Activated CD4-positive, alpha-beta T cell treated with anti-CD3 and anti-CD28 coated beads for 24 hours (primary cell): ENCODE measurements around the gene C12orf57.
A peak's percentile ranks its signal among the peaks of the same experiment; 100 is the strongest.
"Not testable (repeated sequence)": the region's sequence is repeated elsewhere in the genome, so short reads cannot be mapped to it uniquely, and the experiment has no call there.

Experiments
- DNase-seq, 2 donors: peaks; one replicate each; pipeline ENCODE4 v3.0.0-alpha.2; 2020; ENCODE audit warnings: low read depth in 2 of 2

Gene C12orf57, protein sequence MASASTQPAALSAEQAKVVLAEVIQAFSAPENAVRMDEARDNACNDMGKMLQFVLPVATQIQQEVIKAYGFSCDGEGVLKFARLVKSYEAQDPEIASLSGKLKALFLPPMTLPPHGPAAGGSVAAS

DNA sequence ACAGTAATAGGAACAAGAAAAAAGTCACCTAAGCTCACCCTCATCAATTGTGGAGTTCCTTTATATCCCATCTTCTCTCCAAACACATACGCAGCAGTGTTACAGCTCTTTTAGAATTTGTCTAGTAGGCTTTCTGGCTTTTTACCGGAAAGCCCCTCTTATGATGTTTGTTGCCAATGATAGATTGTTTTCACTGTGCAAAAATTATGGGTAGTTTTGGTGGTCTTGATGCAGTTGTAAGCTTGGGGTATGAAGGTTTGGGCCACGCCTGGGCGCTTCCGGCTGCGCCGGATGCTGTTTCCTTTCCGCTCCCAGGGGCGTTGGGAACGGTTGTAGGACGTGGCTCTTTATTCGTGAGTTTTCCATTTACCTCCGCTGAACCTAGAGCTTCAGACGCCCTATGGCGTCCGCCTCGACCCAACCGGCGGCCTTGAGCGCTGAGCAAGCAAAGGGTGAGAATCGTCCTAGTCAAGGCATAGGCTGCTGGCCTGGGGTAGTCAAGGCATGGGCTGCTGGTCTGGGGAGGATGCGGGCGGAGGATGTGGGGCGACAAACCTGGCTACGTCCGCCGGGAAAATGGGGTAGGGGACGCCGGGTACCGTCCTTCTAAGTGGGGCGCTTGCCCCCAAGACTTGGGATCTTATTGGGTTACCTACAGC lies at the start of gene C12orf57, which contains the start of gene RNU7-1:
Gene C12orf57 (plus strand): TSS at position 301 of the 659 bp plus-strand sequence. CDS start 100 bp downstream, at position 401.
Gene RNU7-1 (plus strand): TSS at position 95 of the 659 bp plus-strand sequence.
- no peak for DNase-seq

DNA sequence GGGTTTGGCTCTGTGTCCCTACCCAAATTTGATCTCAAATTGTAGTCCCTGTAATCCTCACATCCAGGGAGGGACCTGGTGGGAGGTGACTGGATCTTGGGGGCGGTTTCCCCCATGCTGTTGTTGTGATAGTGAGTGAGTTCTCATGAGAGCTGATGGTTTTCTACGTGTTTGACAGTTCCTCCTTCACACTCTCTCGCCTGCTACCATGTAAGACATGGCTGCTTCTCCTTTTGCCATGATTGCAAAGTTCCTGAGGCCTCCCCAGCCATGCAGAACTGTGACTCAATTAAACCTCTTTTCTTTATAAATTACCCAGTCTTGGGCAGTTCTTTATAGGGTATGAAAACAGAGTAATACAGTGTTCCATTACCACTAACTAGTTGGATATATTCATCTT lies 49.5 kb upstream of the C12orf57 start:
- no peak for DNase-seq

DNA sequence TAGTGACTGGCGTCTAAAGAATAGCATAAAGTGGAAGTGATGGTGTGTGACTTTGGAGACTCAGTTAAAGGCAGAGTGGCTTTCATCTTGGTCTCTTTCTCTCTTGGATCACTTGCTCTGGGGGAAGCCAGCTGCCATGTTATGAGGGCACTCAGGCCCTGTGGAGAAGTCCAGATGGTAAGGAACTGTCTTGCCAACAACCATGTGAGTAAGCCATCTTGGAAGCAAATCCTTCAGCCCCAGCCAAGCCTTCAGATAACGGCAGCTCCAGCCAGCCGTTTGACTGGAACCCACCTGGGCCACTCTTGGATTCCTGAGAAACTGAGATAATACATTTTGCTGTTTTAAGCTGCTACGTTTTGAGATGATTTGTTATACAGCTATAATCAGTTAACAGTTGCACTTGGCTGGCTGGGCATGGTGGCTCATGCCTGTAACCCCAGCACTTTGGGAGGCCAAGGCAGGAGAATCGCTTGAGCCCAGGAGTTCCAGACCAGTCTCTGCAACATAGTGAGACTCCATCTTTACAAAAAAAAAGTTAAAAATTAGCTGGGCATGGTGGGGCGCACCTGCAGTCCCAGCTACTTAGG lies 46.9 kb upstream of the C12orf57 start:
- DNase-seq = no peak

DNA sequence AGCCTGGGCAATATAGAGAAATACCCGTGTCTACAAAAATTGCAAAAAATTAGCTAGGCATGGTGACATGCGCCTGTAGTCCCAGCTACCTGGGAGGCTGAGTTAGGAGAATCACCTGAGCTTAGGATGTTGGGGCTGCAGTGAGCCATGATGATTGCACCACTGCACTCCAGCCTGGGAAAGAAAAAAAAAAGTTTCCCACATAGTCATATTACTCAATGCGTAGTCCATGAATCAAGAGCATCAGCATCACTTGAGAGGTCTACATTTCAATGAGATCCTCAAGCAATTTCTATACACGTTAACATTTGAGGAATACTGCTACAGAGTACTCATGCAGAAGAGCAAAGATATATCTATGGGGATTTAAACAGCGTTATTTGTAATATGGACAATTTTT lies 44.4 kb upstream of the C12orf57 start:
- DNase-seq = no peak

DNA sequence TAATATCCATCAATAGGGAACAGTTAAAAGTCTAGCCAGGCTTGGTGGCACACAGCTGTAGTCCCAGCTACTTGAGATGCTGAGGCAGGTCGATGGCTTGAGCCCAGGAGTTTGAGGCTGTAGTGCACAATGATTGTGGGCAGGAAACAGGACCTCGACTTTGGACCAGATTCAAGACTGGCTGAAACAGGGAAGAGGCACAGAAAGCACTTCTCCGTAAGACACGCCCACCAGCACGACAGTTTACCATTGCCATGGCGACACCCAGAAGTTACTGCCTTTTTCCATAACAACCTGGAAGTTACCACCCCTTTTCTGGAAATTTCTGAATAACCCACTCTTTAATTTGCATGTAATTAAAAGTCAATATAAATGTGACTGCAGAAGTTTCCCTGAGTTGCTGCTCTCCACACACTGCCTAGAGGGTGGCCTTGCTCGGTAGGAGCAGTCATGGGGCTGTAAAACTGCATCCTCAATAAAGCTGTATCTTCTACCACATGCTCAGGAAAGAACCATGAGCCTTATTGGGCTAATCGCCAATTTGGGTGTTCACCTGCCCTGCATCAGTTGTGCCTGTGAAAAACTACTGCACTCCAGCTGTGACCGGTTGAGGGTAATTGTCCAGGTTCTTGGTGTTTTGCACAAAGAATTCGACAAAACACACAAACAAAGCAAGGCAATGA lies 43.8 kb upstream of the C12orf57 start:
- DNase-seq = no peak

DNA sequence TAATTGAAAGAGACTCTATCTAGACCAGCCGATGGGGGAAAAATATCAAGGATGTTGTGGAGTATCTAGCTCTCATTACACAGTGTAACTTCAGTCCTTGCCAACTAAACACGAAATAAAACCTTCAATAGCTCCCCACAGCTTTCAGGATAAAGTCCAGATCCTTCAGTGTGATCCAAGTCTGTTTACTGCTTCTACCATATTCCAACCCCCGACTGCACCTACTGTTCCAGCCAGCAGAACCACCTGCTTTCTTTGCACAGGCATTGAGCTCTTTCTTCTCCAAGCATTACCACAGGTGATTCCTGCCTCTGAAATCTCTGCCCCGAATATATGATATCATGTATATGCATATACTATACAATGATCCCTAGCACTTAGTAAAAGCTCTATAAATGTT lies 41.4 kb upstream of the C12orf57 start:
- no peak for DNase-seq

DNA sequence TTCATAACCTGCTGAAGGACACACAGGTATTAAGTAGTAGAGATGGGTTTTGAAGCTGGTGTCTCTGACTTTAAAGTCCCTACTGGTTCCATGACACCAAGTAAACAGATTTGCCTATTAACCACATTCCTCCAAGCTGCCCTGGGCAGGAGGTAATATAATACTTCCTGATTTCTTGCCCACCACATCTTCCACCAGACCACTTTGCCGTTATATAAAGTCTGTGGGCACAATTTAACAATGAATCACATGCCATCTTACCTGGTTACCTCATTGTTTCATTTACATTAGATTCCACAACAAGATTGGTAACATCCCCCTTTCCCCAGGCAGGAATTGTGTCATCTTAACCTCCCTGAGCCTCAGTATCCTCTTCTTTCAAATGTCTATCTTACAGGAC lies 40.1 kb upstream of the C12orf57 start:
- no peak for DNase-seq

DNA sequence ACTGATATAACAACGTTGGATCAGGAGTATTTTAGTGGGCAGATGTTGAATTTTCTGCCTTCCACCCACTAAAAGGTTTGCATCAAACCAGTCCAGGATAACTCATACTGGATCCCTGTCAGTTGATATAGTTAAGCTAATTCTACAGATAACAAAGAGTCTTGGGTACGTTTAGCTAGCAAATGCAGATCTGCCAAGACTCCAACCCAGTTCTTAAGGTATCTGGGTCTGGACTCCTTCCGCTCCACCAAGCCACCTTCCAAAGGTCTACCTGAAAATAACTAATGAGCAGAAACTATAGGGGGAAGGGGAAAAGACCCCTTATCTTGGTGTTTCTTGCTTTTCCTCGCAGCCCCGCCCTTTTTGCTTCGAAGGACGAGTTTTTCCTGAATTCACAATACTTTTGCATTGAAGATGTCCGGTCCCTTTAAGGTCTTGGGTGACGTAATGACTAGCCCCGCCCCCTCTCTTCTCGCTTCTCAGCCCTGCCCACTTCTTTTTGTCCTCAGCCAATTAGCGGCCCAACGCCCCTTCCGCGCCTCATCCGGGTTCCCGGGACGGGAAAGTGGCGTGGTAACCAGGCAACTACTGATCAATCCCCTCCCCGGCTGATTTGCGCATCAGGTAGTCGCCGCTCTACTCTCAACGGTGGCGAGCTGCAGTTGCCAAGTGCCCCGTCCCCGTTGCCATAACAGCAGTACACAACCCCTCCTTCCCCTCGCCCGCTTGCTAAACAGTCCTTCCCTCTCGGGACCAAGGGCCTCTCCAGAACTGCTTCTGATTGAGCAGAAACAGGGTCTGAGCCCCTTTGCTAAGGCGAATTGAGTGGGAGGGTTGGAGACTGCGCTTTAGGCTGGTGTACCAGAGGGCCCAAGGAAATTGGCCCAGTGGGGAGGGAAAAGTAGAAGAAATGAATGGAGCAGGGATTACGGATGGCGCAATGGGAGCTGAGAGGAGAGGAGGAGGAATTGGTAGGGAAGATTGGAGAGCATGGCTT lies 39.2 kb upstream of the C12orf57 start, which contains the start of gene LRRC23:
Gene LRRC23 (plus strand): TSS at position 543 of the 997 bp plus-strand sequence. CDS start 812 bp downstream, outside the sequence.
- peak; percentile 97 to 99 for DNase-seq

DNA sequence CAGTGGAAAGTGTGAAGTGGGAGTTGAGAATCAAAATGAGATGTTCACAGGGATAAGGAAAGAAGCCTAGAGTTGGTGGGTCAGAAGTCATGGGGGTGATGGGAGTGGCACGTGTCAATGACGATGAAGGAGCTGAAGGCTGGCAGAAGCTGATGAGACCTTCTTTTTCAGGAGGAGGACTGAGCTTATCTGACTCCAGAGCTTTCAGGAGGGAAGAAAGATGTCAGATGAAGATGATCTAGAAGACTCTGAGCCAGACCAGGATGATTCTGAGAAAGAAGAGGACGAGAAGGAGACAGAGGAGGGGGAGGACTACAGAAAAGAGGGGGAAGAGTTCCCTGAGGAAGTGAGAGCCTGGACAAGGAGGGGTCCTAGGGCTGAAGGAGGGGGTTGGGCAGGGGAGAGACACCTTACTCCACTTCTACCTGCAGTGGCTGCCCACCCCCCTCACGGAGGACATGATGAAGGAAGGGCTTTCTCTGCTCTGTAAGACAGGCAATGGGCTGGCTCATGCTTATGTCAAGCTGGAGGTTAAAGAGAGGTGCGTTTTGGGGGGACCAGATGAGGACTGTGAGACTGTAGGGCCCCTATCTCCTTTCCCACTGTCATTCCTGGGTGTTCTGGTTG lies 38.3 kb upstream of the C12orf57 start:
- no peak for DNase-seq

DNA sequence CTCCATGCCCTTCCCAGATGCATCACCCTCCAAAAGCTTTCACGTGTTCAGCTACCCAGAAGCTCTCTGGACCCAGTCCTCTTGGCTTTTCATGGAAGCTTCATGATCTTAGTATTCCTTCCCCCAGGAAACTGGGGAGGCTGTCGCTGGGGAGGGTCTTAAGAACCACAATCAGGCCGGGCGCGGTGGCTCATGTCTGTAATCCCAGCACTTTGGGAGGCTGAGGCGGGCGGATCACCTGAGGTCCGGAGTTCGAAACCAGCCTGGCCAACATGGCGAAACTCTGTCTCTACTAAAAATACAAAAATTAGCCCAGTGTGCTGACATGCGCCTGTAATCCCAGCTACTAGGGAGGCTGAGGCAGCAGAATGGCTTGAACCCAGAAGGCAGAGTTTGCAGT lies 35.7 kb upstream of the C12orf57 start:
- DNase-seq = not testable (repeated sequence)

DNA sequence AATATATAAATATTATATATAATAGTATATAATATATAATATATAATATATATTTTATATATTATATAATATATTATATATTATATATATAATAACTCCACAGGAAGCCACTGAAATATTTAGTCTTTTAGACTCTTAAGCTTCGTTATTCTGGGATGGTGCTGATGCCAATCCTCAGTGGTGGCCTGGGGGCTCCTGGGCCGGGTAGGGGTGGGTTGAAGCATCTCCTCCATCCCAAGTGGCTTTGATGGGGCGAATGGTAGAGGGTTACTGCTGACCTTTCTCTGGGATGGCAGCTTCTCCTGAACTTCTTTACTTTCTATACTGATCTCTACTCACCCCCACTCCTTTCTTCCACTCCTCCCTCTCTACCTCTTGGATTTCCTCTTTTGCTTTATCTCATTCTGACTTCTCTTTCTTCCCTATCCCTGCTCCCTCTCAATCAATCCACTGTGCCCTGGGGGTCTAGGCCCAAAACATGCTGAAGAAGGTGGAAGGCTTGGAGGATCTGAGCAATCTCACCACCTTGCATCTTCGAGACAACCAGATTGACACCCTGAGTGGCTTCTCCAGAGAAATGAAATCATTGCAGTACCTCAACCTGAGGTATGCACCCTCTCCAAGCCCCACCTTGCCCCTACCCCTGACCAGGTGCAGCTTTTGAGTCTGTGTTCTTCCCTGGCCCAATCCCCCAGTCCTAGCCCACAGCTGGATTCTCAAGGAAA lies 34.2 kb upstream of the C12orf57 start:
- DNase-seq = no peak

DNA sequence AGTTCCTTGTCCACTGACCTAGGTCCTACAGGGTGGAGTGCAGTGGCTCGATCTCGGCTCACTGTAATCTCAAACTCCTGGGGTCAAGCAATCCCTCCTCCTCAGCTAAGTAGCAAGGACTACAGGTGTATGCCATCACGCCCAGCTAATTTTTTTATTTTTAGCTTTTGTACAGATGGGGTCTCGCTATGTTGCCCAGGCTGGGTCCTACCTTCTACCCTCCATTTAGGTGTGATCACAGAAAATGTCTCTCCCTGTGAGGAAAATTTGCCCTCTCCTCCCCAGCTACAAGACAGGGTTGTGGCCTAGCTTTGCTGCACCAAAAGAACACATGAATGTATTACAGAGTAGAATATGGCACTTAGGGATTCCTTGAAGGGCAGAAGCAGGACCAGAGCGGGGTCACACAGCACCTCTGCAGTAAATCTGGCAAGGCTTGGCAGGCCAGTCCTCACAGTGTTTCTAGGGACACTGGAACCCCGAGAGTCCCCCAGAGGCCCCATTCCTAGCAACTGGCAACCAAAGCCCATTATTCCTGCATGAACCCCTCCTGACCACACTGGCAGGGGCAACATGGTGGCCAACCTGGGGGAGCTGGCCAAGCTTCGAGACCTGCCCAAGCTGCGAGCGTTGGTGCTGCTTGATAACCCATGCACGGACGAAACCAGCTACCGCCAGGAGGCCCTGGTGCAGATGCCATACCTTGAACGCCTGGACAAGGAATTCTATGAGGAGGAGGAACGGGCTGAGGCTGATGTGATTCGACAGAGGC lies 31.5 kb upstream of the C12orf57 start:
- no peak for DNase-seq

DNA sequence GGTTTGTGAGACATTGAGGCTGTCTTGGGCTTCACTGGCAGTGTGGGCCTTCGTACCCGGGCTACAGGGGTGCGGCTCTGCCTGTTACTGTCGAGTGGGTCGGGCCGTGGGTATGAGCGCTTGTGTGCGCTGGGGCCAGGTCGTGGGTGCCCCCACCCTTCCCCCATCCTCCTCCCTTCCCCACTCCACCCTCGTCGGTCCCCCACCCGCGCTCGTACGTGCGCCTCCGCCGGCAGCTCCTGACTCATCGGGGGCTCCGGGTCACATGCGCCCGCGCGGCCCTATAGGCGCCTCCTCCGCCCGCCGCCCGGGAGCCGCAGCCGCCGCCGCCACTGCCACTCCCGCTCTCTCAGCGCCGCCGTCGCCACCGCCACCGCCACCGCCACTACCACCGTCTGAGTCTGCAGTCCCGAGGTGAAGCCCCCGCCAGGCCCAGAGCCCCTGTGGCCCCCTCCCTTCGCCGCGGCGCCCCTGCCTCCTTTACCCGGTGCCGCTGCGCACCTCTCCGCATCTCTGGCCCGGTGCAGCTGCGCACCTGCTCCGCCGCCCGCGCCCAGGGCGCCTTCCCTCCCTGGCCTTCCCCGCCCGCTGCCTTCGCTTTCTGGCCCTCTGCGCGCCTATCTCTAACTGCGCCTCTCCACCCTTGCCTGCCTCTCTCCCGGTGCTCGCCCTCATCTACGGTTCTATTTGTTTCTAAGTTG lies 29.4 kb upstream of the C12orf57 start, which contains the start of gene ENO2:
Gene ENO2 (plus strand): TSS at position 335 of the 701 bp plus-strand sequence. CDS start 1,253 bp downstream, outside the sequence.
- DNase-seq = peak; percentile 69 to 72

DNA sequence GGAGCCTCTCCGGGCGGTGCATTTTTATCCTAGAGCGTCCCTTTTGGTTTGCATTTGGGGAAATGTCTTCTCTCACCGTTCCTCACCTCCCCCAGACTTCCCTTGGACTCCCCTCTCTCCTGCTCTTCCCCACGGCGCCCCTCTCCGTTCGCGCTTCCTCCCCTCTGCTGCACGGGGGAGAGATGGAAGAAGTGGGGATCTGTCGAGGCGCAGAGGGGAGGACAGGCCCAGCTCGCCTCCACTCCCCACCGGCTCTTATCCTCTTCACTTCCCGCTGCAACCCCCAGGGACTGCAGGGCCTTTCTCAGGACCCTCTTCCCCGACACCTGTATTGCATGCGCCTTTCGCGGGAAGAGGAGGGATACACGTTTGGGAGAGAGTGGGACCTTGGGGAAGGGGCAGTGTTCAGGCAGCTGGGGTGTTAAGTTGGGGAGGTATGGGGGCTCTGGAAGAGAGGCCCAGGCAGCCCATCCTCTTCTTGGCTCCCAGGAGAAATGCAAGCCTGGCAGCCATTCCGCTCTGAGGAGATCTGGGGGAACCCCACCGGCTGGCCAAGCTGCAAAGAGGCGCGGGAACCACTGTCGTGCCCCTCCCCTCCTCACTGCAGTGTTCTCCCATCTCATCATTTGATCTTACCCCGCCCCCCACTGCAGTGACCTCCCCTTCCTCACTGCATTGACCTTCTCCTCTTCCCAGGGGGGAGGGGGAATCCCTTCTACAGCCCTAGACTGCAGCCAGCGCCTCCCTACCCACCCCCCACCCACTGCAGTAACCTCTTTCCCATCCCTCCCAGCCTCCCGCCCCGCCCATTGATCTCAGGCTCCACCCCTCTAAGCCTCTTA lies 28.7 kb upstream of the C12orf57 start:
- DNase-seq = no peak

DNA sequence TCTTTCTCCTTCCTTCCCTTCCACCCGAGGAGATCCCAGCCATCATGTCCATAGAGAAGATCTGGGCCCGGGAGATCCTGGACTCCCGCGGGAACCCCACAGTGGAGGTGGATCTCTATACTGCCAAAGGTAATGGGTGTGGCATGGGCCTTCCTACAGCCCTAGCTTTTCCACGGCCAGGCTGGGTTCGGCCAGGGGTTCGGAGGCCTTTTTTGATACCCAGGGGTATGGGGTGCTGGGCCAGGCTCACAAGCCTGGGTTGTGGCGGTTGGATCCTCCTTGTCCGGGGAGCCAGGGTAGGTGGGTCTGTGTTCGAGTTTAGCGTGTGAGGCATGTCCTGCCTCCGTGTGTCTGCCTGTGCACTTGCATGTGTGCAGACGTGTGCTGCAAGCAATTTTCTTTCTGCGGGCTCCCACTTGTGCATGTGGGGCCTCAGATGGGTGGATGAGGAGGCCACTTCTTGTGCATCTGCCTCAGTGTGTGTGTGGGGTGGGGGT lies 28.0 kb upstream of the C12orf57 start:
- no peak for DNase-seq

DNA sequence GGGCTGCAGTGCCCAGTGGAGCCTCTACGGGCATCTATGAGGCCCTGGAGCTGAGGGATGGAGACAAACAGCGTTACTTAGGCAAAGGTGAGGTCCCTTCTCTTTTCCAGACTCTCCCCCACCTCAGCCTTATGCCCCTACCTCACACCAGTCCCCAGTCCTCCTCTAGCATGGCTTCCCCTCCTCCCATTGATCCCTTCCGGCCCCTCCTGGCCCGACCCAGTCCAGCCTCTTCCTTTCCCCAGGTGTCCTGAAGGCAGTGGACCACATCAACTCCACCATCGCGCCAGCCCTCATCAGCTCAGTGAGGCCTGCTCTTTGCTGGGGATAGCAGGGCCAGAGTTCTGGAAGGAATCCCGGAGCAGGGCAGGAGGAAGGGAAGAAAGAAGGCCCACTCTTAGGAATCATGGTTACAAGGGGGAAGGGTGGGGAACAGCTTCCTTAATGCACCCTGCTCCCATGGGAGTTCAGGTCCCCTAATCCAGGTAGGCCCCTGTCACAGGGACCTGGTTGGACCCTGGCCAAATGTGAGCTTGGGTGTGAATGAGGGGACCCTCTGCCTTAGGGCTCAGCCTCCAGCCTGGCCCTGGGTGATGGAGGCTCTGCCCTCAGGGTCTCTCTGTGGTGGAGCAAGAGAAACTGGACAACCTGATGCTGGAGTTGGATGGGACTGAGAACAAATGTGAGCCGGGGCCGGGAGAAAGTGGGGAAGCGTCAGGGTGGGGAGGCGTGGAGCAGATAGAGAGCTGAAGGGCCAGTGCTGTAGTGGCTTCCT lies 27.2 kb upstream of the C12orf57 start:
- DNase-seq = no peak
